HG03571 (cell line): ENCODE measurements around the gene CELF2.

Source experiments
- ATAC-seq: cut with Tn5 transposase; IDR thresholded peaks from one replicate; pipeline ENCODE4 v1.9.1; 2021; ENCODE audit not compliant: unreplicated experiment

Gene CELF2

DNA sequence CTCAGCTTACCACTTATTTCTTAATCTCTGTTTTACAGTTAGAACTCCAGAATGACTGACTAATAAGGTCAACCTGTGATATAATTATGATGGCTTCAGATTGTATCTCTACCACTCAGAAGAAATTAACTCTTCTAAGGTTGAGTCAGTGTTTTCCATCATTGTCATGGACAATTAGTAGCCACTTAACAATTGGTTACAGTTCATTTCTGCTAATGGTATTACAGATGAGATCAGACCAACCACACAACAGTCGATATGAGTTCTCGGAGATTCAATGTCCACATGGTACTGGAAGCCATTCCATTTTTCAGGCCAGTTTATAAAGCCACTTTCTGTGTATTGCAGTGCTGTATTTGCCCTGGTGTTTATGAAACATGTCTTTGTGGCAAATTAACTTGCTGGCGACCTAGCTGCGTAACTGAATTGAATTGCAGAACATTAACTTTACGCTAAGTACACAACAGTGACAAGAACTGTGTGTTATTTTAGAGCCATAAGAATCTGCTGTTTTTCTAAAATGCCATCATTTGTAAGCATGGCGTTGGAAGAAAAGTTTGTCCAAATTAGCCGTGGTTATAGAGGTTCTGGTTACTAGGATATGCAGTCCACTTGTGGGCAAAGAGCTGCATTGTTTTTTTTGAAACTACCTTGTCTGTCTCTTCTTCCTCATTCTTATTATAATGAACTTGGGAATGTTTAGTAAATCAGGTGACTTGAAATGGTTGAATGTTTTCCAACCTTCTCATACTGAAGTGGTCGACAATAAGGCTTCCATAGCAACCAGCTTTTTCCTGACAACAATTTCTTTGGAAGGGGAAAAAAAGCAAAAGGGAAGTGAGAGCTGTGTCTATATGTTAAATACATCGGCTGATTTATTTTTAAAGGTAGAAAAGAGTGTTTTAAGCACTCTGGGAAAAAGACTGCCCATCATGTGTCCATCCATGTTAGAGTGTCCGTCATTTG lies 76.4 kb downstream of the CELF2 start:
- no peak for ATAC-seq

DNA sequence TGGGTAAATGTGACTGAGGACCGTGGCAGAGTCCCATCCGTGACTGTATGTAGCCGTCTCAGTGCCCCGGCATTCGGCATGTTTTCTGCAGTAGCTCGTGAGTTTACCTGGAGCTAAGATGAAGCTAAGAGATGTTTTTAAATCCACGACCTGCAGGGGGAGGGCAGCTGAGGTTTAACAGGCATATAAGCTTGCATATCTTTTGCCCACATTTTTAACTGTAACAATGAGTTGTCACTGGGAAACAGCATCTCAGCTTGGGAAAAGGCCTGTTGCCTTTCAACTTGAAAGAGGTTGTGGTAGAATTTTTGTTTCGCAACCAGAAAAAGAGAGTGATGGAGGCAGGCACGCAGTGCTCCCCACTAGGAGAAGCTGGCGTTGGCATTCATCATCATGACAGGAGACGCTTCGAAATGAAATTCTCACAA lies 77.7 kb downstream of the CELF2 start:
- ATAC-seq: no peak

DNA sequence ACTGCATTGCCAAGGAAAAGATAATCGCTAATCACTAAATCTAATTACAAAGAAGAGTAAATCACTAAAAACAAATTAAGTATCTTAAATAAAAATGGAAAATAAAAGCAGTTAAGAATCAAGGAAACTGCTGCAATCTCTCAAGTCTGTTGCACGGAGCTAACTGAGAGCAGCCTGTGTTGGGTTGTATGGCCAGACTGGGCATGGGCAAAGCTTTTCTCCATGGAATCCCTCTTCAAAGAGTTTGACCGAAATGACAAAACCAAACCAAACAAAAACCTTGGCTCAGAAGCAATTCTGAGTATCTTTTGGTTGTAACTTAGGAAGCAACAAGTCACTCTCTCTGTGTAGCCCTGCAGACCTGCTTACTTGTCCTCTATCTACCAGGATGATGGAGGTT lies 78.8 kb downstream of the CELF2 start:
- ATAC-seq: no peak

DNA sequence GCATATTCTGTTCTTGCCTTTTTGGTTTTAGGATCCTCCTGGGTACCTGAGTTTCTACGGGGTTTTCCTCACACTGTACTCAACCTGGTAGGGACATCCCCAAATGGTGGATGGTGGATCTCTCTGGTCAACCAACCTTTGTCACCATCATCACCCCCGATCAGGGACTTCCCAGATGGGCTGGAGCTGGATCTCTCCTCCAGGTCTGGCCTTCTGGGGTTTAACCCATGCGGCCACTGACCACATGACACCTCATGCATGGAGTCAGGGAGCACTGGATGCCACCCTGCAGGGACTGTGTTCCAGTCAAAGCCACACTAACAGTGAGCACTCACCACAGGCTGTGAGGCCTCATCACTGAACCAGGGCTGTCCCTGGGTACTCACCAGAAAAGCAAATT lies 80.0 kb downstream of the CELF2 start:
- no peak for ATAC-seq

- ATAC-seq: no peak
These were observed 81.0 kb downstream of the CELF2 start for GRCh38 chr10:11098666-11099065.

DNA sequence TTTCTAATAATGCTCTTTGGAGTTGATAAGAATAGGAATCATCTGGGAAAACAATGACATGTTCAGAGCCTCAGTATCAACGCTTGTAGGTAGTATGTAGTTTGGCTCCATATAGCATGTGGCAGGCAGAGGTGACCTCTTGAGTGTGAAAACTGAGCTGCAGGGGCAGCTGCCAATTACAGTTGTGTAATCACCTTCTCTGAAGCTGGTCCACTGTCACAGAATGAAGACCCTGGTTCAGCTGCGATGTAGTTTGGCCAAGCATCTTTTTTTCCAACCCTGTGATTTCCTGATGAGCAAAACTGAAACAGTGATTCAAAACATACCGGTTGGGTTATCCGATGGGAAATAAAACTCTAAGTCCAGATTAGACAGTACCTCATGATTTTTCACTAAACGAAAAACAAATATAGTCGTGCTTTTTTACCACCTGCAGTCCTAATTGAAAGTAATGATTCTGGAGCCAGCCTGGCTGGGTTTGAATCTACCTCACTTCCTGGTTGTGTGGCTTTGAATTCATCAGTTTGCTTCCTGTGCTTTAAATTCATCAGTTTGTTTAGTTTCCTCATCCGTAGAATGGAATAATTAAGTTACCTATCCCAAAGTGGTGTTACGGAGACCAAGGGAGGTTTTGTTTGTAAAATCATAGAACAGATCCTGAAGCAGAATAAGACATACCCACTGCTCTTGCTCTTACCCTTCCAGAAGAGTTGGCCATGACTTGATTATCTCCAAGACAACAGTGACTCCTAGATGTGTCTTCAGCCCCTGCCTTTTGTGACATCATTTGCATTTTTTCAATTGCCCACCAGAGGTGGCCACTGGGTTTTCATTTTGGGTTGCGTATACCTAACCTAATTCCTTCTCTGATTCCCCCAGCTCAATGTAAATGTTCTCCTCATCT lies 87.4 kb downstream of the CELF2 start:
- no peak for ATAC-seq

GRCh38 chr10:11105676-11106004 lies 88.0 kb downstream of the CELF2 start:
- no peak for ATAC-seq

GRCh38 chr10:11106621-11107374 lies 89.1 kb downstream of the CELF2 start:
- ATAC-seq: no peak

DNA sequence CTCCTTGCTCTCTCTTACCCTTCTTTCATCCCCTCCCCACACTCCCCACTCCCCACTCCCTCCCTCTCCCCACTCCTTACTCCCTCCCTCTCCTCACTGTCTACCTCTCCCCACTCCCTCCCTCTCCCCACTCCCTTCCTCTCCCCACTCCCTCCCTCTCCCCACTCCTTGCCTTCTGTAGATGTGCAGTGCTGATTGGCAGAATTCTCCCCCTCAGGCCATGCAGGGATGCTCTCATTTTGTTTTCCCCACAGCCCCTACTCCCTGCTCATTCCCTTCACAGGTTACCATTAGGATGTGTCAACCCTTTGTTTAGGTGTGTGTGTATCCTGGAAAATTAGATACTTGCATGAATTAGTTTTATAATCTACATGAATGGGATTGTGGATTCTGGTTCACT lies 90.3 kb downstream of the CELF2 start:
- no peak for ATAC-seq

- ATAC-seq: no peak
These were observed 90.7 kb downstream of the CELF2 start for GRCh38 chr10:11108356-11108755.

- no peak for ATAC-seq
These were observed 91.9 kb downstream of the CELF2 start for GRCh38 chr10:11109590-11109989.

DNA sequence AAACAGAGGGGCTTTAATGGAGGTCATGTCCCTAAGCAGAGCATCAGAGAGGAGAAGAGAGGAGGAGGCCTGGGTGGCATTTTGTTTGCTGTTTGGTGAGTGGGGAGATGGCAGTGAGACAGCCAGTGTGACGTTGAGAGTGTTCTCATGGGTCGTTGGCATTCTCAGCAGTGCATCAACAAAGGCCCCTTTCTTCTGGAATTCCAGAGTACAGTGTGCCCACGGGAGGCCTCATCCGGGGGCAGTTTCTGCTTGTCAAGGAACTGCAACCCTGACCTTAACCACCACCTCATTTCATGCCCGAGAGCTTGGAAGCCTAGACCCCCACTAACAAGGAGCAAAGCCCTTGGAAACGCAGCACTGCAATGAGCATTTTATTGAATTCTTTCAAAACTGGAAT lies 92.9 kb downstream of the CELF2 start:
- no peak for ATAC-seq

DNA sequence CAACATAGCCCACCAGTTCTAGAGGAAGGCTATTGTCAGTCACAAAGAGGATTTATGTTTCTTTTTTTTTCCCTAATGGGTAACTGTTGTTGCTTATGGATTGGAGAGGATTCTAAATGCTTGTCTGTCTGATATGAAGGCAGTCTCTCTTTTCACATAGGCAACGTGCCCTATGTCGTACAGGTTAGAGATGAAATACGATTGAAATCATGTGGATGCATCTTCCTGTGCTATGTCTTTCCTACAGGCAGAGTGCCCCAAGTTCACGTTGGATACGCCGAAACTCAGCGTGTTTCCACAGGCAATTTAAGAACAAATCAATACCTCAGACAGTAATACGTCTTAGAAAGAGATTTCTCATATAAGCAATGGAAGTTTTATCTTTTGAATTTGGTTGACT lies 93.8 kb downstream of the CELF2 start:
- ATAC-seq: no peak

- ATAC-seq: no peak
These were observed 95.0 kb downstream of the CELF2 start for GRCh38 chr10:11112718-11113117.

DNA sequence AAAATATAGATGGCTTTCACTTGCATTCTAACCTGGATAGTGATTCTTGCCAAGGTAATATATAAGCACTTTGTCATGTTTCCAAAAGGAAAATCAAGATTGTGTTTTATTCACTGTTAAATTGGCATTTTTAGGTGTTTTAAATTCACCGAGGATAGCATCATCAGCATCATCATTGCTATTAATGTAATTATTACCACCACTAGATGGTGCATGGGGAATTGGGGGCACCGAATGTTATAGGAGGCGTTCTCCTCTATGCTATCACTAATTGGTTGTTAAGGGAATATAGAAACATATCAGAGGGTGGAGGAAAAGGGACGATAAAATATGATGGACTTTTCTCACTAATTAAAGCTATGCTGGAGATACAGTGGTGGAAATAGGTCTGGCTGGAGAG lies 95.5 kb downstream of the CELF2 start:
- no peak for ATAC-seq

DNA sequence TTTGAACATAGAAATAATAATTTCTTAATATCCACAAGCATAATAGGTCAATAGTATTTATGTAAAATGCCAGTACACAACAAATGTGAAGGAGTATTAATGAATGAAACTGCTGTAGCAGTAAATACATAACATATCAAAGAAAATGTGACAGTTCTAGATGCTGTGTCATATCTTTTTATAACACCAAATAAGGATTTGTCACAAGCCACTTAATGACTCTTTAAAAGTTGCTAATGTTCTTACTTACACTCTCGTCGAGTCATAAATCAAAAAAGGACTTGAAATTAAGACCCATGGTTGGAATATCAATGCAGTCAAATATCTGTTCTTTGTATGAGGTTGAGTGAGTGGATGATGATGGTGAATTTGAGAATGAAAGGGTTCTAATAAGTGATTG lies 96.6 kb downstream of the CELF2 start:
- no peak for ATAC-seq

GRCh38 chr10:11115337-11115736 lies 97.7 kb downstream of the CELF2 start:
- no peak for ATAC-seq

DNA sequence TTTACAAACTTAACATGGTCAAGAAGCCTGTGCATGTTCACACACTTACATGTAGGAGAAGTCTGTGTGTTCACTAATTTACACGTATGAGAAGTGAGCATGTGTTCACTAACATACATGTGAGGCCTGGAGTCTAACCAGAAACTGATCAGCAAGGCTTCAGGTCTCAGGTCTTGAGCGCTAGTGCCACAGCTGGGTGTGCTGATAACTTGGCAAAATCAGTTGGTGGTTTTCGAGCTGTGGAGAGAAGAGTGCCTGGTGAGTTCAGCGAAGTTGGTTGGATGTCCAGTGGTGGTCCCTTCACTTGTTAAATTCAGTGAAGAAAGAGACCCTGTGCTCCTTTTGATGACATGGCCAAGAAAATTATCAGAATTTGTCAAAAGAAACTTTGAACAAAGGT lies 98.7 kb downstream of the CELF2 start:
- ATAC-seq: no peak

DNA sequence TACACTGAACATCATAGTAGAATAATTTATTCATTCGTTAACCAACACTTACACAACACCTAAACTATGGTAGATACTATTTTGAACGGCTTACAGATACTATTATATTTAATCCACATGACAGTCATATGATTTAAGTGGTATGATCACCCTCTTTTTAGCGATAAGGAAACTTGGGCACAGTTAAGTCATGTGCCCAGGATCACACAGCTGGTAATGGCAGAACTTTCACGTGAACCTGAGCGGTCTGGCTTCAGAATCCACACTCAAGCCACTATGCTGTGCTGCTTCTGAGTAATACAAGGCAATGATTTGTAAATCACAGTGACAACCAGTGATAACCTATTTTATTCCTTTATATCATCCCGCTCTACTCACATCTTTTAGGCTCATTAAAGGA lies 99.1 kb downstream of the CELF2 start:
- ATAC-seq: no peak

DNA sequence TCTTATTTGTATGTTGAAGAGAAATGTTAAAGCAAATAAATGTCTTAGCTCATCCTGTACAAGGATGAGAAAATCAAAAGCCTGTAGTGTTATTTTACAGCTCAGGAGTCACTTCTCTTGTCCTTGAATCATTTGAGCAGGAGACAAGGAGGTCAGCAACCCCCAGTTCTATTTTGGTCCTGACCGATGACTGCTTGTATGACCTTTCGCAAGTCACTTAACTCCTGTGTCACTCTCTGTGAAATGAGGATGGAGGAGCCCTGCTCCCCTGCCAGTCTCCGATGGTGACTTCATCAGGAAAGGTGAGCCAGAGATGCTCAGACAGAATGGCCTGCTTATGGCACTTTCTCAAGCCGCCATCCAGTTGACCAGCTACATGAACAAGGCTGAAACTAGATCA lies 101.0 kb downstream of the CELF2 start:
- ATAC-seq: no peak

DNA sequence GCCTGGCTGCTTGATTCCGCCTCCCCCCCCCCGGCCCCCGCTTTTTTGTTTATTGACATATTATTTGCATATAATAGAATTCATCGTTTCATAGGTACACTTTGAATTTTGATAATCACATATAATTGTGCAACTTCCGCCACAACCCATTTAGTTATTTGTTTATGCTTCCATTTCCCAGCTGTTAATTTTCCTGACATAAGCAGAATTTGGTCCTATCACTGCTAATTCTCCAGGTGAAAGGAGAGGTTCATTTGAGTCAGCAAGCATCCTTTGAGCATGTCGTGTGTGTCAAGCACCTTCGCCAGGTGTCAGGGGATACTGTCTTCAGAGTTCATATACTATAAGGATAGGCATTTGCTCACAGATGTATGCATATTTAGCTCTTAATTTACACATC lies 102.2 kb downstream of the CELF2 start:
- no peak for ATAC-seq
